CD4-positive, alpha-beta T cell treated with Interleukin-15 for 1 hour (primary cell): ENCODE results near the gene SASH1.

ENCODE experiments used
- DNase-seq: peaks from one replicate; pipeline ENCODE4 v3.0.0-alpha.2; 2020

SASH1 gene

DNA sequence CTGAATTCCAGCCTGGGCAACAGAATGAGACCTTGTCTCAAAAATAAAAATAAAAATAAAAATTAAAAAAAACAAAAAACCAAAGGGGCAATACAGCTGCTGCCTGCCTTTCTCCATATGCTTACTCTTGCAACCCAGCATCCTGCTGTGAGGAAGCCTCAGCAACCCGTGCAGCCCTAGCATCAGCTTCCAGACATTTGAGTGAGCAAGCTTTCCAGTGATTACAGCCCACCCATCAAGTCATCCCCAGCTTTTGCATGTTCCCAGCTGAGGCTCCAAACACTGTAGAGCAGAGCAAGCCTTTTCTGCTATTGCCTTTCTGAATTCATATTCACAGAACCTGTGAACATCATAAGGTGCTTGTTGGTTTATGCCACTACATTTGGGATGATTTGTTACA is 93.8 kb downstream of the SASH1 start:
- no peak for DNase-seq

DNA sequence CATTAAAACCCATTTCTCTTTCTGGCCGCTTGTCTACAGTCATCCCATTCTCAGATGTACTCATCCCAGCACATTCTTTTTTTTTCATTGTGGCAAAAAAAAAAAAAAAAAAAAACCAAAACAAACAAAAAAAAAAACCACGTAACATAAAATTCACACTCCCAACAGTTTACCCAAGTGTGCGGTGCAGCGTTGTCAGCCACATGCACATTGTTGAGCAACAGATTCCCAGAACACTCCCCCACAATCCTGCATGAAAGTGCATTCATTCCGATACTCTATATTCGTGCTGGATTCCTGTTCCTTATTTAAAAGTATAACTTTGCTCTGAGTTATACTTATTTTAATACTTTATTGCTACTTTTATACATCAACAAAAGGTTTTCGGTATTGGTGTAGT is 96.0 kb downstream of the SASH1 start:
- DNase-seq: no peak

DNA sequence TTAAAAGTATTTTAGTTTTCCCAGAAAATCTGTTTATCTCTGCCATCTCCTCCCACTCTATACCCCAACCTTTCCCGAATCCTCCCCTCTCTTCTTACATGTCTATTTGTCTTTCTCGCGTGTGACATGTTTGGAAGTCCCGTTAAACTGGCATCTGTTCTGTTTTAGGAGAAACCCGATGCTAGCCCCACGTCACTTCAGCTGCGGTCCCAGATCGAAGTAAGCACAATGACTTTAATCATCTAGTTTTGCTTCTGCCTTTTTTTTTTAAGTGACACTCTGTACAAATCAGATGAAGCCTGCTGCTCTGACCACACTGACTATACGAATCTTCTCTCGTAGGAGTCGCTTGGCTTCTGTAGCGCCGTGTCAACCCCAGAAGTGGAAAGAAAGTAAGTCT is 97.4 kb downstream of the SASH1 start:
- DNase-seq: no peak

DNA sequence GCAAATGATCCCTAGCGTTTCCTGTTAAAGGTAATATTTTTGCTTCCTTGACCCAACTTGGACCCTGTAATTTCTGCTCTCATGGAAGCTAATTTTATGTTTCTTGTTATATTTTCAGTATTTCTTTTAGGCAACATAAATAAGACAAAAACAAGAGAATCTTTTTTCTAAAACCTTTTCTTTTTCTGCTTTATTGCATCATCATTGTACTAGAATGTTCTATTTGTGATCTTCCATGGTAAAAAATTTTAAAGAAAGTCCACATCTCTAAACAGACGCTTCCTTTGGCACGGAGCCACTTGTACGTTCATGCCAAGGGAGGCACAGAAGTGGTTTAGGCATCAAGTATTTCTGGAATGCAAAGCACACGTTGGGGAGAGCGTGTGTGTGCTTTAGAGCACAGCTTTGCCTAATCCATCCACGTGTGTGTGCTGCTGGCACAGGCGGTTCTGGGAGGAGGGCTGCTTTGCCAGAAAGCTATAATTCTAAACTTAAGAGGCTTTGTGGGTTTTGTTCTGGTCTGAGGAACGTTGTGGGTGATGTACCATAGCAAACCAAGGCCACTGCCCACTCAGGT is 98.3 kb downstream of the SASH1 start:
- no peak for DNase-seq

DNA sequence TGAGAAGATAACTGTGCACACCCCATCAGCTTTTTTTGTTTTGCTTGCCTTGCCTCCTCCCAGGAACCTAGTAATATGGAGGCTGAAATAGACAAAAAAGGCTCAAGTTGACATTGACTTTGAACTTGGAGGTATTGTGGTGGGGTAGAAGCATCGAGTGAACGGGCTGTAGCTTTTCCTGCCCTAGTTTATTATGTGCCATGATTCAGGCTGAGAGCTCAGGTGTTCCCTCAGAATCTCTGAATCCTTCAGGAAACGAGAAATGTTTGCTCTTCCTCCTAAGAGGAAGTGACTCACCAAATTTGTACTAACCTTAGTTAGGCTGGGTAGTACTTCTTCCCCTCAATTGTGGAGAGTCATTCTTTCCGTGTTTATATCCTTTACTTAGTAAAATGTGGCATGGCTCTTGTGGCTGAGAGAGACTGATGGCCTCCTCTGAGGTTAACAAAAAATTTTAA is 98.8 kb downstream of the SASH1 start:
- DNase-seq: no peak

DNA sequence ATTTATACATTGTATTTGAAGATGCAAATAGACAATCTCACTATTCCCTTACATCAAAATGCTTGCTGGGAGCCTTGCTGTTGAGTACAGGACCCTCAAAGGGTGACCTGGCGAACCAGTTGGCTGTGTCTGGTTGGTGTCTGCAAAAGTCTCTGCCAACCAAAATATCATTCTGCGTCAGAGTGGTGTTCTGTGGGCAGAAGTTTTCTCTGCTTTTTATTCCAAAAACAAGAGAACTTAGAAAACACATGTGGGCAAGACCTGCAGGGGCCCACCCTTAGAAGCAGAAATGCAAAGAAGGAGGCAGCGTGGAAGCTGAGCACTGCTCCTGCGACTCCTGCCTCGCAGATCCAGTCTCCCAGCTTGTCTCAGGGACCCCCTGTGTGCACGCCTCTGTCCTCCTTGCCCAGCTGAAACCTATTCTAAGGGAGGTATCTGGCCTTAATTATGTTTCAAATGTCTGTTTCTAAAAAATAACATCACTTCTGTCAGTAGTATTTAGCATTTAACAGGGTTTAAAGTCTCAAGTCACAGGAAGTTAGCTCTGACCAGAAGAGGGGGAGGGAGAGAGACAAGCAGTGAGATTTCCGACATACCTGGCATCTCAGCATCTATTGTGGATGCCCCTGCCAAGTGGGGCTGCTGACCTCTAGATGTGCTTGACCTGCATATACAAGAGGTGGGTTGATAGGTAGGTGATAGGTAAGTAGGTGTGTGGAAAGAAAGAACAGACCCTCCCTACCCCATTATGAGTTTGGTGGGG is 101.3 kb downstream of the SASH1 start:
- DNase-seq: no peak

DNA sequence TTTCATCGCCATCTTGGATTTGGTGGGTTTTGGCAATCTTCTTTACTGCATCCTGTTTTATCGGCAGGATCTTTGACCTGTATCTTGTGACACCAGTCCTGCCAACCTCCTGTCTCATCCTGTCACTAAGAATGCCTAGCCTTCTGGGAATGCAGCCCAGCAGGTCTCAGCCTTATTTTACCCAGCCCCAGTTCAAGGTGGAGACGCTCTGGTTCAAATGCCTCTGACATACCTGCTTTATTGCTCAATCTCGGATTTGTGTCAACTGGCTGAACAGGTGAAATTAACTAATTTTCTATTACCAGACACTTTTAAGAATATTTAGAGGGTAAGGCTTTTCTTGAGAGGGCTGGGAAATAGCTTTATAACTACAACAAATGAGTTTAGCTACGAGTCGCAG is 102.5 kb downstream of the SASH1 start:
- DNase-seq: no peak

DNA sequence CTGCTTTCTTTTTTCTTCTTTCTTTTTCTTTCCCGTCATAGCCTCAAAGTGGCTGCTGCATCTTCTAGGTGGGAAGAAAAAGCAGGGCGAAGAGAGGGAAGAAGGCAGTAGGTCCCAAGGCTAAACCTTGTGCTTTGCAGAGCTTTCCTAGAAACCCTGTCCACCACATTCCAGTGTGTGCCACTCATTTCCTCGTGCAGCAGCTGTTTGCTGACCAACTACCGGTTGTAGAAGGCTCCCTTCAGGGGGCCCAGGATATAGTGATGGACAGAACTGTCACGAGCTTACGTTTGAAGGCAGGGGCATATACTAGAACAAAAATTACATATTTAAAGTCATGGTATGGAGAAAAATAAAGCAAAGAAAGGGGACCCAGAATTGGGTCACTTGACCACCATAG is 103.0 kb downstream of the SASH1 start:
- no peak for DNase-seq

DNA sequence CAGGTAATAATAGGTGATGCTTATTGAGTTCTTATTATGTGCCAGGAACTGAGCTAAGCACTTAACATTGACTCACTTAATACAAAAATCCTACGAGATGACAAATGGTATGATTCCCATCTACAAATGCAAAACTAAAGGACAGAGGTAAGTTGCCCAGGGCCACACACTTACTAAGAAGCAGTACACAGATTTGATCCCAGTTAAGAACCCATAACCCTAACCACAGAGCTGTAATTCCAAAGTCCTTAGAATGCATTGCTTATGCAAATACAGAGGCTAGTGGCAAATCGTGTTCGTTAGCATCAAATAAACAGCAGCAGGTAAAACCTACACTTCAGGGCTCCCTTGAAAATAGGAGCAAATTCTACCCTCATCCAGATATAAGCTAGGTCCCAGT is 104.0 kb downstream of the SASH1 start:
- no peak for DNase-seq

DNA sequence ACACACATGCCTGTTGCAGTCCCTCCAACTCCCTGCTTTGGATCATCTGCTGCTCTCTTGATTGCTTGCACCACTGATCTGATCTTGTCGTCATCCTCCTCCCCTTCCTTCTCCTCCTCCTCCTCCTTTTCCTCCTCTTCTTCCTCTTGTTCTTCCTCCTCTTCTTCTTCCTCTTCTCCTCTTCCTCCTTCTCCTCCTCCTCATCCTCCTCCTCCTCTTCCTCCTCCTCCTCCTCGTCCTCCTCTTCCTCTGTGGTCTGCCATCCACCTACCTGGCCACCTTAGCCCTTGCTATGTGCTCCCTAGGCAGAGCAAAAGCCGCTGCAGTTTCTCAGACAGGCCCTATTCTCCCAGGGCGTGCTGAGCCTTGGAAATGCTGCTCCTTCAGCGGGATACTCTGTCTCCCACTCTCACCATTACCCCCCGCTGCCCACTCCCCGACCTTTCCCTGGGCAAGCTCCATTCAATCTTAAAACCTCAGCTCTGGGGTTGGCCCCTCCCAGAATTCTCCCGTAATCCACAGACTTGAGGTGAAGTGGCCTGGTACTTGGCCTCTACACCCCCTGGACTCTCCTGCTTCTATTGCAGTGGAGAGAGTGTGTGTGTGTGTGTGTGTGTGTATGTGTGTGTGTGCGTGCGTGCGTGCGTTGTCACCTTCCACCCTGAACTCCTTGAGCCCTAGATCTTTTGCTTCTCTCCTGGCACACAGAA is 105.0 kb downstream of the SASH1 start:
- no peak for DNase-seq

DNA sequence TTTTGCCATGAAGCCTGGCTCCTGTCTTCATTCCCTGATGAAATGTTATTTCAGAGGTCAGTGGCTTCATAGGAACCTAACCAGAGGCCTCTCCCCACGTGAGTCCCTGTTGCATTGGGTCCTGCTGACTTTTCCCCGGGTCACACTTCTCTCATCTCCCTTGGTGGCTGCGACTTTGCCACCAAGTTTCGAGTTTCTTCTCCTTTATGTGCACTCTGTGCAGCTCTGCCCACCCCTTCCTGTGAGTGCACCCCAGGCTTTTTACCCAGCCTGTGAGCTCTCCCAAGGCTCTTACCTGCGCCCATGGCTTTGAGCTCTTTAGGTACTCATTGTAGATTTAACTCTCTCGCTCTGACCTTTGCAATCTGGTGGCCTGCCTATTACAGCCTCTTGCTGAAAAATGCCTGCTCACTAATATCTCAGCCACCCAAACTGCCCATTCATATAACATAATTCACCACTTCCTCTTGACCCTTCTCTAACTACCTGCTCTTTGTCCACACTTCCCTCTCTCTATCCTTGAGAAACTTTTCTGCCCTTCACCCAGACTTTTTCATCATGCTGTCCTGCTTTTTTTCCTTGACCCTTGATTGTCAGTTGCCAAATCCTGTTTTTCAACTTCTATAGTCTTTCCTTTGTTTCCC is 105.9 kb downstream of the SASH1 start:
- no peak for DNase-seq

DNA sequence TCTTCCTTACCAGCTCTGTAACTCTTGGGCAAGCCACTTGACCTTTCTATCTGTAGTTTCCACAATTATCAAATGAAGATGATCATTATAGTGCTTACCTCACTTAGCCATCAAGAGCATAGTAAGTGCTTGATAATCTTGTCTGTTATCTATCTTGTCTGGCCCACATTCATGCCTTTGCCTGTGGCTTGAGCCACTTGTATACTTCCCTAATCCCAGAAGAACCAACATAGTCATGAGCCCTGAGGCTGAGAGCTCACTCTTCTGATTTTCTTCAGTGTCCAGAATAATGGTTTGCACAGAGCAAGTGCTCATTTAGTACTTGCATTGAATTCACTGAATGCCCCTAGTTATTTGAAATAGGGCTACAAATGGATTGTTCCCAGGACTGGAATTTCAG is 108.2 kb downstream of the SASH1 start:
- DNase-seq: no peak

DNA sequence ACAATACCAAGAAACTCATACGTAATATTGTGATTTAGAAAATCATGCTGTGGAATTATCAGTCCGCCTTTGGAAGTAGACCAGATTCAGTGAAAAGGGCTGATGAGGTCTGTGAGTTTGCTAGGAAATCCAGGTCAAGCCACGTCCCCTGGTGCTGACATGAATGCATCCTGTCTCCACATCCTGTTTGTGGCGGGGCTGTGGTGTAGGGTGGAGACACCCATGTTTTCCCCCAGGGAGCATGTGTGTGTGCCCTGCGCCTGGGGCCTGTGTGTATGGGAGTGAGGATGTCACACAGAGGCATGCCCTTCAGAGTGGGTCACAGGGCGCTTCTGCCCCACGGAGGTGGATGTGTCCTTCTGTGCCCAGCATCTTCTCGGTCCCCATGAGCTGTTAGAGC is 109.1 kb downstream of the SASH1 start:
- no peak for DNase-seq

DNA sequence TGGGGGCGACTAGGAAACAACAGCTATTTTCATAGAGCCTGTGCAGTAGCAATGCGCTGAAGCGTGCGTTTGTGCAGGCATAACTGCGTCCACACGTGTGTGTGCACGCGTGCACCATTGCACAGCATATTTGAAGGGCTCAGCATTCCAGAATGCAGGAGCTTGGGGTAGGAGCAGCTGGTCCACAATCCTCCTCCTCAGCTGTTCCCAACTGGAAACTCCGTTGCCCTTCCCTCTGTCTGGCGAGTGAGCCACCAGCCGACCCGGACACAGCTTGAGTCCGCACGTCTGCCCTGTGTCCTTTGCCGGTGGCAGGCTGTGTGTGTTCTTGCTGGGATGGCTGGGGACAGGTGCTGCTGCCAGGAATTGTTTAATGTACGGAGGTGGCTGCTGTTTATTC is 110.2 kb downstream of the SASH1 start:
- DNase-seq: no peak

DNA sequence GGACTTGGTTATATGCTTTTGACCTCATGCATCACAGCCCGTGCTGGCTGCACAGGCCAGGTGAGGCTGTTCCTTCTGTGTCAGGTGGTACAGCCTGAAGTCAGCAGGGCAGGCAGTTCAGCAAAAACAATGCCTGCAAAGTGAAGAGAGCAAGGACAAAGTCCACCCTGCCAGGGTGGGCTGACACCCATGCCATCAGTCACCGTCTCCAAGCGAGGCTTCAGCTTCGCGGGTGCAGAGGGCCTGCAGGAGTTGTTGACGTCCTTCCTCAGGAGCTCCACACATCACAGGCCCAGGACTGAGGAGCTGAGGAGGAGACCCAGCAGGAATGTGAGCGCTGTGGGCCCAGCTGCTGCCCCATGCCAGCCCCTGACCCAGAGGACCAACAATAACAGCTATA is 111.3 kb downstream of the SASH1 start:
- DNase-seq: no peak

DNA sequence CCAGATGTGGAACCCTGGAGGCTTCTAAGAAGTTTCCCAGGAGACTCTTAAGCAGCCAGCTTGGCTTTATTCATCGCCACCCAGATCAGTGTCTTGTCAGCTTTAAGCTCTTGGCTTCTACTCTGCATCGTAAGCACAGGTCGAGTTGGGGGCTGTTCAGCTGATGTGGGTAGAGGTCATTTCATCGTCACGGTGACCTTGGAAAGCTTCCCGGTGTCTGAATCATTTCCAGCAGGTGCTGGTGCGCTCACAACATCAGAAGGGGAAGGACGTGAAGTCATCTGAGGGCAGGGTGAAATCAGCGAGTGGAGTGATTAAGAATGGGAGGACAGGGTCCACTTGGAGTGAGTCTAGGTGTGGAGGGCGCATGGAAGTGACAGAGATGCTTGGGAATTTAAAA is 112.6 kb downstream of the SASH1 start:
- DNase-seq: no peak

DNA sequence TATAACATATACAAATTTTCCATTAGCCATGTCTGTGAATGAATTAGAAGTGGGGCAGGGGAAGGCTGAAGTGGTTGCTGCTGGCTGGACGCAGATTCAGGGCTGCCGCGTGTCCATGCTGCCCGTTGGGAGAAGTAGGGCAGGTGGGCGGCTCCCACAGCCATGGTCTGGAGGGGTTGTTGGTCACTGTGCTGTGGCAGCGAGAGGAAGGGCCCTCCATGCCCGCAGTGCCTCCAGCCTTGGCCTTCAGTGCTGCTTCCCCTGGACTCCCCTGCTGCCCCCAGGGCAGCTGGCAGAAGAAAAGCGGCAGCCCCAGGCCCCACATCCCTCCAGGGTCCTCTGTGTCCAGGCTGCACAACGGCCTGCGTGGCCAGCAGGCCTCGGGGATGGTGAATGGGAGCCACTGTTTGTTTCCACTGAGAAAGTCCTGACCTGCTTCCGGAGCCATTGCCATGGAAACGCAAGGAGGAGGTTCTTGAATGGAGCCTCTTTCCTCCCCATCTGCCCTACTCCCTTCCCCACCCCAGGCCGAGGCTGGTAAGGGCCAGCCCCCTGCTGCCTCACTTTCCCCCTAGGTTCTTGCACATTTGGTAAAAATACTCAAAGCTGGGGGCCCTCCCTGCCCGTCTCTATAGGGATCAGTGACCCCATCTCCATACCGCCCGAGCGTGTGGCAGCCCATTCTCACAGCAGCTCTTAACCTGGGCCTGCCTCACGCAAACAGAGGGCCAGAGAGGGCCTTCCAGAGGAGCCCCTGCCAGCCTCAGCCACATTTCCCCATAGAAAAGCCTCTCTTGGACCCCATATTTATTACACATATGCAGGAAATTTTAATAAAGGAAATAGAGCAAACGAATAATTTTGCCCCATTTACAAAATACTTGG is 113.3 kb downstream of the SASH1 start:
- DNase-seq: no peak

DNA sequence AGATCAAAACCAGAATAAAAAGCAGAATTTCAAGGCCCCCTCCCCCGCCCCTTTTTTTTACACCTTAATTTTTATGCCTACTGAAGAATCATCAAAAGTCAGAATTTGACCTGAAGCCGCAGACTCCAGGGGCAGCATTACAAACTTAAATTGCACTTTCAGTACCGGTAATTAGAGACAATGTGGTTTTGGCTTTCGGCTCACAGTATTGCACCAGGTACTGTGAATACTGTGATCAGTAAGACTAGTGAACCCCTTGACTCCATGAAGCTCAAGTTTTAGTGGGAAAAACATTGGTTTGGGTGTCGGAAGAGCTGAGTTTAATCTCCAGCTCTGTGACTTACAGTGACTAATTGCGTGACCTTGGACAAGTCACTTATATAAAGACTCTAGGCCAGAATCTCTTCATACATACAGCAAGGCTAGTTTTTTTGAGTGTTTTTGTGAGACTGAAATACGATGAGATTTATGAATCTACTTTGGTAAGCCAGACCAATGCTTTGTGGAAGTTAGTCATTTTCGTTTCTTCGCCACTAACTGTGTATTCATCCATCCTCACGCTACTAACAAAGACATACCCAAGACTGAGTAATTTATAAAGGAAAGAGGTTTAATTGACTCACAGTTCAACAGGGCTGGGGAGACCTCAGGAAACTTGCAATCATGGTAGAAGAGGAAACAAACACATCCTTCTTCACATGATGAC is 114.7 kb downstream of the SASH1 start:
- no peak for DNase-seq

DNA sequence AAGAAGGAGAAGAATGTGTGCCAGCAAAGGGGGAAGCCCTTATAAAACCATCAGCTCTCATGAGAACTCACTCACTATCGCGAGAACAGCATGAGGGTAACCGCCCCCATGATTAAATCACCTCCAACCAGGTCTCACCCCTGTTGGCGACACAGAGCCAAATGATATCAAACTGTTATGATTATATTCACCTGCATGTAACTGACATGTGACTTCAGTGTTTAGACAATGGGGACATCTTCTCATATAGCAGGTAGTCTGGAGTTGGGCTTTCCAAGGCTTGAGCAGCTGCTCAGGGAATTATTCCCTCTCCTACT is 115.2 kb downstream of the SASH1 start:
- DNase-seq: no peak

DNA sequence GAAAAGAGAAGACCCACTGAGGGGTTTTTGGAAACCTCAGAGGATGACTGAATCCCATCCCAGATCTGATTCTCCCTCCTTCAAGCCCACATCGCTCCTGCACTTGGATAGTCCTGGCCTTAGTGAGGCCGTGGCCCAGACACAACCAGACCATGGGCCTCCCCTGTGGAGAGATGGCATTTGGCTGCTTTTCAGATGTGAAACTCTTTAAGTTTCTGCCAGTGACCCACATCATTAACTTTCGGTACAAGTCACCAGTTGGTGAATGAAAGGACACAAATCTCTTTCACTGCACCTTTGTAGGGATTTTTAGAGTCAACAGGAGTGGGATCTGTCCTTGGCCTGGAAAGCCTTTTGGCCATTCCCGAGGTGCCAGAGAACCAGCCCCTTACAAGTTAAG is 116.6 kb downstream of the SASH1 start:
- DNase-seq: no peak

DNA sequence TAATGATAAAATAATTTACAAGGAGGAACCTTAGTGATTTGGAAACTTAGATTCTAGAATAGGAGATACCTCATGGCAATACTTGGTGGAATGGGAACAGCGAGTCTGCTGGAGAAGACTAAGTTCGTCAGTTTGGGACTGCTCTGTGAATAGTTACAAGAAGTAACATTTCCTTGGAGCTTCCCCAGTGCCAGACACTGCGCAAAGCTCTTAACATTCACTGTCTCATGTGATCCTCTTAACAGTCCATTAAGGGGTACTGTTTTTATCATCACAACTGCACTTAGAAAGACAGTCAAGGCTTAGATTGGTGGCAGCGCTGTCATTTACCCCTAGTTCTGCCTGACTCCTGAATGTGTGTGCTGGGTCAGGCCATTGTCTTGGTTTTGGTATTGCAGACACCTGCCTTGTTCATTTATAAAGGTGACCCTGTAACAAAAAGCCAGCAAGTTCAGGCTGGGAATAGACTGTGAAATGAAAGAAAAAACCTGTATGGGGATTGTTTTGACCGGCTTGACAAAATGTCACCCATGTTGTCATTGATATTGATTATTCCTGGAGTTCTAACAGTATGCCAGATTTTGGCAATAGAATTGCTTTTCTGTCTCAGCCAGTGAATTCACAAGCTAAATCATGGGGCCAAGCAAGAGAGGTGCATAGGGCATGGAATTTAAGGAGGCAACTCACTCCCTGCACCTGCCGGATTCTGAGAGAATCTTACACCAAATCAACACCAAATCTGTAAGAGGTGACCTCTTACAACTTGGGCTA is 118.4 kb downstream of the SASH1 start:
- DNase-seq: no peak
